Tibial artery (tissue), 4 donors: ENCODE measurements around the gene DRD2.

Source experiments
- DNase-seq, 2 donors: peaks; one replicate each; pipeline ENCODE4 v3.0.0-alpha.2; 2019
- H3K27ac ChIP-seq, 2 donors: fragments of 200-600 bp; sonication (generic) in 1 of 2; 1 replicate in 1 of 2; 2 replicates in 1 of 2; pipeline ENCODE4 v1.5.1; 2018 to 2019; ENCODE audit warnings: mild to moderate bottlenecking in 1 of 2
- H3K27me3 ChIP-seq, 2 donors: fragments of 200-600 bp; sonication (generic) in 1 of 2; one replicate each; pipeline versions ENCODE4 v1.5.1 to v1.6.0; 2016 to 2019
- H3K36me3 ChIP-seq, 3 donors: fragments of 200-600 bp; sonication (generic) in 2 of 3; one replicate each; pipeline ENCODE4 v1.5.1; 2016 to 2019; ENCODE audit warnings: mild to moderate bottlenecking in 2 of 3
- H3K4me1 ChIP-seq, 4 donors: fragments of 200-600 bp; sonication (generic) in 2 of 4; 1 replicate in 3 of 4; 2 replicates in 1 of 4; pipeline ENCODE4 v1.5.1; 2016 to 2019
- H3K4me3 ChIP-seq, 2 donors: fragments of 200-600 bp; sonication (generic) in 1 of 2; 1 replicate in 1 of 2; 2 replicates in 1 of 2; pipeline ENCODE4 v1.5.1; 2018 to 2019; ENCODE audit warnings: mild to moderate bottlenecking in 2 of 2
- H3K9me3 ChIP-seq, 3 donors: fragments of 200-600 bp; sonication (generic) in 1 of 3; one replicate each; pipeline ENCODE4 v1.5.1; 2016 to 2019
- CTCF ChIP-seq, 2 experiments: fragments of 200-600 bp in 1 of 2; fragments of 450-650 bp in 1 of 2; IDR thresholded peaks; one replicate each; pipeline ENCODE4 v1.5.1; 2017 to 2019; ENCODE audit warnings: antibody characterized with exemption in 2 of 2, mild to moderate bottlenecking in 1 of 2, moderate library complexity in 1 of 2
- intact Hi-C: fragments of 100-400 bp; cut with DNase I; formaldehyde crosslinking; loops from one replicate; pipeline ENCODE4 v1.15.0; 2023; ENCODE audit warnings: low total_unique reads

The DRD2 gene

GRCh38 chr11:113505541-113506375, 30.6 kb upstream of the DRD2 start:
- TF ChIP-seq CTCF (IDR thresholded peaks at IDR 0.05) = no peak

GRCh38 chr11:113505046-113505445, 29.8 kb upstream of the DRD2 start:
- DNase-seq = no peak
- intact Hi-C loops = no loop called here

More at GRCh38 chr11:113505541-113506375, 30.6 kb upstream of the DRD2 start:
- Histone ChIP-seq H3K27ac (no peak overlapping the region), H3K4me1 (no peaks in the 10 kb centered on the region), H3K9me3 (no peaks in the 10 kb centered on the region), H3K4me3 (no peak overlapping the region), H3K27me3 (peaks cover 0 to 3% of the 10 kb centered on the region in 2 donors), H3K36me3 (no peaks in the 10 kb centered on the region)
- no peak for DNase-seq
- intact Hi-C loops = no loop called here

GRCh38 chr11:113504586-113504985, 29.4 kb upstream of the DRD2 start:
- no peaks in the 10 kb centered on the region for H3K9me3 ChIP-seq
- H3K4me1 ChIP-seq = no peaks in the 10 kb centered on the region
- H3K4me3 ChIP-seq = no peak overlapping the region
- no peak for TF ChIP-seq CTCF (IDR thresholded peaks at IDR 0.05)
- peaks cover 0 to 3% of the 10 kb centered on the region in 2 donors for H3K27me3 ChIP-seq
- intact Hi-C loops = no loop called here
- H3K36me3 ChIP-seq = no peaks in the 10 kb centered on the region
- H3K27ac ChIP-seq = no peak overlapping the region
- DNase-seq = no peak

More at GRCh38 chr11:113505046-113505445, 29.8 kb upstream of the DRD2 start:
- Histone ChIP-seq H3K9me3 (no peaks in the 10 kb centered on the region), H3K4me3 (no peak overlapping the region), H3K36me3 (no peaks in the 10 kb centered on the region), H3K4me1 (no peaks in the 10 kb centered on the region), H3K27me3 (peaks cover 0 to 3% of the 10 kb centered on the region in 2 donors), H3K27ac (no peak overlapping the region)
- TF ChIP-seq CTCF (IDR thresholded peaks at IDR 0.05) = no peak

- Histone ChIP-seq H3K4me3 (no peak overlapping the region), H3K4me1 (no peaks in the 10 kb centered on the region), H3K36me3 (no peaks in the 10 kb centered on the region), H3K27me3 (peaks cover 0 to 3% of the 10 kb centered on the region in 2 donors), H3K9me3 (no peaks in the 10 kb centered on the region), H3K27ac (no peak overlapping the region)
- intact Hi-C loops = no loop called here
- TF ChIP-seq CTCF (IDR thresholded peaks at IDR 0.05) = no peak
- DNase-seq = no peak
Observed at GRCh38 chr11:113504071-113504470, 28.9 kb upstream of the DRD2 start.

- no peak overlapping the region for H3K27ac ChIP-seq
- intact Hi-C loops = no loop called here
- H3K4me1 ChIP-seq = no peaks in the 10 kb centered on the region
- no peak overlapping the region for H3K4me3 ChIP-seq
- H3K27me3 ChIP-seq = peaks cover 0 to 10% of the 10 kb centered on the region in 2 donors
- no peak for DNase-seq
- no peaks in the 10 kb centered on the region for H3K9me3 ChIP-seq
- H3K36me3 ChIP-seq = no peaks in the 10 kb centered on the region
- TF ChIP-seq CTCF (IDR thresholded peaks at IDR 0.05) = no peak
Observed at GRCh38 chr11:113497066-113497910, 22.1 kb upstream of the DRD2 start.
